H9 (cell line): ENCODE measurements around the gene GARNL3. TPM values are rescaled to one million over a fixed set of nuclear protein-coding genes. Genes with fewer than 3 reads are reported as not detected.

Experiments
- DNase-seq: peaks from one replicate; pipeline ENCODE4 v3.0.0-alpha.2; 2017
- H2AFZ ChIP-seq: one replicate; pipeline ENCODE4 v1.6.1; 2013; ENCODE audit warnings: mild to moderate bottlenecking, low read length, control low read depth, moderate library complexity
- H2AK5ac ChIP-seq: 2 replicates; pipeline ENCODE4 v1.6.1; 2013; ENCODE audit warnings: low read length, control low read depth, mixed read lengths; ENCODE audit not compliant: insufficient read length
- H2BK120ac ChIP-seq: one replicate; pipeline ENCODE4 v1.6.1; 2013; ENCODE audit warnings: low read depth, mild to moderate bottlenecking, low read length, control low read depth, inconsistent platforms; ENCODE audit not compliant: poor library complexity, severe bottlenecking
- H2BK12ac ChIP-seq: 2 replicates; pipeline ENCODE4 v1.6.1; 2013; ENCODE audit warnings: low read length, control low read depth, mixed read lengths, low read depth; ENCODE audit not compliant: insufficient read length
- H2BK15ac ChIP-seq: 2 replicates; pipeline ENCODE4 v1.6.1; 2013; ENCODE audit warnings: low read depth, low read length, control low read depth
- H2BK20ac ChIP-seq: one replicate; pipeline ENCODE4 v1.6.1; 2013; ENCODE audit warnings: low read depth, mild to moderate bottlenecking, low read length, control low read depth, inconsistent platforms; ENCODE audit not compliant: poor library complexity, severe bottlenecking
- H2BK5ac ChIP-seq: 2 replicates; pipeline ENCODE4 v1.6.1; 2013; ENCODE audit warnings: low read length, control low read depth, mixed read lengths; ENCODE audit not compliant: insufficient read length
- H3K14ac ChIP-seq: 2 replicates; pipeline ENCODE4 v1.6.1; 2013; ENCODE audit warnings: low read length, control low read depth; ENCODE audit not compliant: insufficient read depth
- H3K18ac ChIP-seq: 2 replicates; pipeline ENCODE4 v1.6.1; 2013; ENCODE audit warnings: low read depth, mild to moderate bottlenecking, mixed read lengths, low read length, control low read depth; ENCODE audit not compliant: insufficient read length
- H3K23ac ChIP-seq: 2 replicates; pipeline ENCODE4 v1.6.1; 2013; ENCODE audit warnings: low read length, control low read depth, mixed read lengths, low read depth; ENCODE audit not compliant: insufficient read length
- H3K23me2 ChIP-seq: 2 replicates; pipeline ENCODE4 v1.6.1; 2013; ENCODE audit warnings: low read depth, mild to moderate bottlenecking, mixed read lengths, low read length, control low read depth; ENCODE audit not compliant: insufficient read length, poor library complexity, severe bottlenecking
- H3K27ac ChIP-seq: 2 replicates; pipeline ENCODE4 v1.5.1; 2013; ENCODE audit warnings: low read length, control low read depth, mixed read lengths, low read depth; ENCODE audit not compliant: insufficient read length
- H3K27me3 ChIP-seq: 2 replicates; pipeline ENCODE4 v1.6.1; 2013; ENCODE audit warnings: low read length, control low read depth, inconsistent platforms; ENCODE audit not compliant: insufficient read depth
- H3K4ac ChIP-seq: 2 replicates; pipeline ENCODE4 v1.6.1; 2013; ENCODE audit warnings: low read depth, mild to moderate bottlenecking, control low read depth, inconsistent platforms, low read length, moderate library complexity
- H3K4me1 ChIP-seq: 2 replicates; pipeline ENCODE4 v1.6.1; 2013; ENCODE audit warnings: low read length, control low read depth, inconsistent platforms; ENCODE audit not compliant: insufficient read depth
- H3K4me2 ChIP-seq: 2 replicates; pipeline ENCODE4 v1.6.1; 2013; ENCODE audit warnings: low read length, control low read depth, mixed read lengths; ENCODE audit not compliant: insufficient read length, insufficient read depth
- H3K56ac ChIP-seq: 2 replicates; pipeline ENCODE4 v1.6.1; 2013; ENCODE audit warnings: low read depth, mild to moderate bottlenecking, mixed read lengths, low read length, control low read depth; ENCODE audit not compliant: insufficient read length
- H3K79me1 ChIP-seq: 2 replicates; pipeline ENCODE4 v1.6.1; 2013; ENCODE audit warnings: low read depth, mild to moderate bottlenecking, moderate library complexity, low read length, control low read depth, inconsistent platforms; ENCODE audit not compliant: insufficient read depth, poor library complexity, severe bottlenecking
- H3K79me2 ChIP-seq: 2 replicates; pipeline ENCODE4 v1.6.1; 2013; ENCODE audit warnings: low read length, control low read depth, inconsistent platforms; ENCODE audit not compliant: insufficient read depth
- H3K9ac ChIP-seq: 2 replicates; pipeline ENCODE4 v1.6.1; 2013; ENCODE audit warnings: low read length, control low read depth, mixed read lengths; ENCODE audit not compliant: insufficient read length; ENCODE audit errors: extremely low read depth
- H3K9me3 ChIP-seq: one replicate; pipeline ENCODE4 v1.6.1; 2013; ENCODE audit warnings: low read depth, low read length, inconsistent platforms; ENCODE audit not compliant: control insufficient read depth
- H3T11ph ChIP-seq: one replicate; pipeline ENCODE4 v1.6.1; 2013; ENCODE audit warnings: mild to moderate bottlenecking, low read length, control low read depth, inconsistent platforms
- H4K20me1 ChIP-seq: one replicate; pipeline ENCODE4 v1.6.1; 2013; ENCODE audit not compliant: control insufficient read depth, insufficient read length, insufficient read depth
- H4K5ac ChIP-seq: 2 replicates; pipeline ENCODE4 v1.6.1; 2013; ENCODE audit warnings: low read depth, mild to moderate bottlenecking, mixed read lengths, low read length, control low read depth; ENCODE audit not compliant: insufficient read length
- H4K8ac ChIP-seq: replicated peaks from 2 replicates; pipeline ENCODE4 v1.6.1; 2013; ENCODE audit warnings: low read length, control low read depth, mixed read lengths, low read depth; ENCODE audit not compliant: insufficient read length
- H4K91ac ChIP-seq: 2 replicates; pipeline ENCODE4 v1.6.1; 2013; ENCODE audit warnings: low read depth, mild to moderate bottlenecking, moderate library complexity, mixed read lengths, low read length, control low read depth; ENCODE audit not compliant: insufficient read length
- H3K27ac Mint-ChIP-seq, 3 experiments: 2 replicates in 2 of 3; 3 replicates in 1 of 3; pipeline ENCODE4 v1.8.0; 2020 to 2021; ENCODE audit warnings: mixed read lengths in 3 of 3, mild to moderate bottlenecking in 1 of 3, moderate library complexity in 1 of 3
- H3K27me3 Mint-ChIP-seq: 2 replicates; pipeline ENCODE4 v1.8.0; 2021; ENCODE audit warnings: low read depth, mild to moderate bottlenecking, moderate library complexity, mixed read lengths
- H3K36me3 Mint-ChIP-seq, 3 experiments: 2 replicates in 2 of 3; 3 replicates in 1 of 3; pipeline ENCODE4 v1.8.0; 2020 to 2021; ENCODE audit warnings: low read depth in 3 of 3, mixed read lengths in 3 of 3; ENCODE audit not compliant: insufficient read depth in 1 of 3
- H3K4me1 Mint-ChIP-seq, 2 experiments: 2 replicates each; pipeline ENCODE4 v1.8.0; 2020; ENCODE audit warnings: mixed read lengths in 2 of 2
- H3K4me3 Mint-ChIP-seq, 2 experiments: 2 replicates in 1 of 2; 3 replicates in 1 of 2; pipeline ENCODE4 v1.8.0; 2020 to 2021; ENCODE audit warnings: mild to moderate bottlenecking in 2 of 2, mixed read lengths in 2 of 2, moderate library complexity in 1 of 2
- H3K9me3 Mint-ChIP-seq, 2 experiments: 2 replicates in 1 of 2; 3 replicates in 1 of 2; pipeline ENCODE4 v1.8.0; 2020; ENCODE audit warnings: mild to moderate bottlenecking in 2 of 2, mixed read lengths in 2 of 2, moderate library complexity in 1 of 2
- CTCF ChIP-seq: fragments of 200-600 bp; sonication (generic); conservative IDR thresholded peaks from 3 replicates; pipeline ENCODE4 v1.8.0; 2021; ENCODE audit warnings: antibody characterized with exemption, mild to moderate bottlenecking
- WGBS: extraction: QIAGEN DNeasy Blood & Tissue Kit; methylation state at CpG from one replicate; pipeline ENCODE4 v1.1.7; 2013; ENCODE audit warnings: missing lambda C conversion rate, low lambda C conversion rate, mixed read lengths; ENCODE audit not compliant: insufficient read length; ENCODE audit errors: extremely low coverage; 5-methylcytosine and 5-hydroxymethylcytosine counted together
- total RNA-seq: library from RNA; stranded (reverse); gene quantifications from 2 replicates; pipeline ENCODE4 v1.2.1, GENCODE V29; 2021

The GARNL3 gene
- total RNA-seq, 1 experiment from 2014 or later, result 8.7 TPM

DNA sequence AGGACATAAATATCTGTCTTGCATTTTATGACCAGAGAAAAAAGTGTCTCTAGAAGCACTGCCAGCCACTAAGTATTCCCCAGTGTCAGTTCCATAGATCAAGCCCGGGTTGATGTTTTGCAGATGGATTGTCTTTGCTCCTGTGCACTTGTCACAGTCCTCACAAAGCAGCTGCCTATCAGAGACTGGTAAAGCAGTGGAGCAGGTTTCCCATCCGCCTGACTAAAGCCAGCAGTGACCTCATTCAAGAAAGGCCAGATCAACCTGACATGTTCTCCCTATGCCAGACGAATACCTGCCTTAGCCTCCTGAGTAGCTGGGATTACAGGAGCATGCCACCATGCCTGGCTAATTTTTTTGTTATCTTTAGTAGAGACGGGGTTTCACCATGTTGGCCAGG, 26.8 kb upstream of the GARNL3 start:
- Histone ChIP-seq H4K8ac (no peak overlapping the region), H3K9ac (no peak overlapping the region), H2BK120ac (no peak overlapping the region), H2AFZ (no peak overlapping the region), H4K20me1 (no peaks in the 10 kb centered on the region), H2BK12ac (no peak overlapping the region), H2BK5ac (no peak overlapping the region), H3K4me2 (no peak overlapping the region), H4K5ac (no peak overlapping the region), H3K4ac (no peak overlapping the region), H3K27me3 (no peaks in the 10 kb centered on the region), H3K18ac (no peak overlapping the region), H2BK20ac (no peak overlapping the region), H3K27ac (no peak overlapping the region), H4K91ac (no peak overlapping the region), H3K23ac (no peak overlapping the region), H3K4me1 (peaks cover 5% of the 10 kb centered on the region; the same call in 1 of the 2 replicates), H2AK5ac (no peak overlapping the region), H3T11ph (no peak overlapping the region), H3K56ac (no peak overlapping the region), H3K9me3 (no peaks in the 10 kb centered on the region), H3K14ac (no peak overlapping the region), H3K23me2 (no peaks in the 10 kb centered on the region), H2BK15ac (no peak overlapping the region), H3K79me2 (no peaks in the 10 kb centered on the region), H3K79me1 (no peaks in the 10 kb centered on the region)
- no peaks in the 10 kb centered on the region for H3K27me3 Mint-ChIP-seq
- H3K36me3 Mint-ChIP-seq, result peaks cover 0 to 3% (median 2%) of the 10 kb centered on the region in 3 experiments; a peak in 3 of 7 replicates
- TF ChIP-seq CTCF, result no peak
- DNase-seq, result no peak
- no peaks in the 10 kb centered on the region for H3K9me3 Mint-ChIP-seq
- H3K4me1 Mint-ChIP-seq, result peaks cover 22 to 25% of the 10 kb centered on the region in 2 experiments
- no CpG with 5 or more reads among the region's 4 CpGs for WGBS
- no peak overlapping the region for H3K4me3 Mint-ChIP-seq
- H3K27ac Mint-ChIP-seq, result no peak overlapping the region
